Measurements from ENCODE around the gene PIGS. TPM values are rescaled to one million over a fixed set of nuclear protein-coding genes. Genes with fewer than 3 reads are reported as not detected.

Gene PIGS
- total and polyA plus RNA-seq, 2 of the 4 experiments (the other 2 are of a cell fraction) = 28.7 to 78.9 TPM

- Histone ChIP-seq H2AFZ (replicated peaks; ENCODE audit: low read length, poor library complexity) (no peak overlapping the region), H2BK5ac (ENCODE audit: low read depth, low read length, poor library complexity, severe bottlenecking) (no peak overlapping the region), H2BK20ac (ENCODE audit: low read depth, low read length) (no peak overlapping the region), H3K9ac (ENCODE audit: low read depth, low read length) (no peak overlapping the region), H4K91ac (ENCODE audit: insufficient read depth, low read depth, low read length) (no peak overlapping the region), H3K79me1 (ENCODE audit: low read depth in 1 of 2, low read length in 2 of 2) (no peaks in the 10 kb centered on the region), H2AK9ac (replicated peaks; ENCODE audit: low read depth, low read length, poor library complexity) (no peak overlapping the region), H3K4me3 (ENCODE audit: insufficient read depth, low read depth, low read length) (no peak overlapping the region), H4K20me1 (ENCODE audit: insufficient read depth, low read length) (no peaks in the 10 kb centered on the region), H3K23ac (ENCODE audit: low read depth, low read length) (no peak overlapping the region), H3K56ac (ENCODE audit: extremely low read depth, insufficient read depth, low read length) (no peak overlapping the region), H3K14ac (replicated peaks; ENCODE audit: low read depth, low read length) (no peak overlapping the region), H4K5ac (ENCODE audit: low read depth, low read length) (no peak overlapping the region), H3K18ac (ENCODE audit: low read depth, low read length) (no peak overlapping the region), H2BK120ac (ENCODE audit: low read depth, low read length) (no peak overlapping the region), H3K4ac (ENCODE audit: low read depth, low read length) (no peak overlapping the region), H3K9me1 (ENCODE audit: insufficient read depth, low read length) (peaks cover 2% of the 10 kb centered on the region; the same call in 1 of the 2 replicates), H2AK5ac (ENCODE audit: low read depth, low read length) (no peak overlapping the region), H3K4me2 (ENCODE audit: low read depth, low read length) (no peak overlapping the region), H4K8ac (ENCODE audit: low read depth in 2 of 2, low read length in 2 of 2) (no peak overlapping the region), H3K27me3 (ENCODE audit: control insufficient read depth, insufficient read depth, low read length) (peaks cover 35% of the 10 kb centered on the region), H3K4me1 (ENCODE audit: control insufficient read depth, insufficient read depth, low read length) (peaks cover 13% of the 10 kb centered on the region), H3K27ac (ENCODE audit: insufficient read depth, low read length) (no peak overlapping the region), H2BK15ac (ENCODE audit: low read depth, low read length) (no peak overlapping the region), H3K9me3 (ENCODE audit: control insufficient read depth, insufficient read depth, low read length) (no peaks in the 10 kb centered on the region), H3K36me3 (ENCODE audit: control insufficient read depth, insufficient read depth, low read length) (no peaks in the 10 kb centered on the region)
- CTCF ChIA-PET = interaction anchor here (0.6 to 1.8 kb wide), 3 partner anchors 40 to 118 kb away, joined by 3 to 7 read pairs (median 4); no protein-coding TSS in a partner anchor
- intact Hi-C loops (cut with micrococcal nuclease) (no loop called here), dilution Hi-C loops (cut with HindIII; ENCODE audit: low sequenced_read_pairs, unreplicated experiment) (no loop called here), in situ Hi-C loops (cut with MboI; ENCODE audit: low sequenced_read_pairs) (loop anchor here (5.0 kb wide), 1 partner anchor 38 kb away; no protein-coding TSS in a partner anchor)
- no peak for ATAC-seq (ENCODE audit: low read depth)
- WGBS, 2 experiments (ENCODE audit: extremely low coverage in 2 of 2, insufficient read length in 1 of 2) = 77% methylated on average over 7 of the region's 11 CpGs; no CpG with 5 or more reads in 1 of the 2 experiments
- POLR2A ChIA-PET (ENCODE audit: unreplicated experiment) = no interaction called here
- BruUV-seq (replicated peaks) = no TSS peak
- DNase-seq = no peak
- TF ChIP-seq SMC3 (IDR thresholded peaks at IDR 0.05; ENCODE audit: low read depth, low read length) (no peak), POLR2A (IDR thresholded peaks at IDR 0.05; ENCODE audit: low read depth, low read length) (no peak), CHD1 (IDR thresholded peaks at IDR 0.05; ENCODE audit: low read depth, low read length) (no peak), MAFK (IDR thresholded peaks at IDR 0.05; ENCODE audit: low read depth, low read length) (no peak), RCOR1 (IDR thresholded peaks at IDR 0.05; ENCODE audit: insufficient replicate concordance, low read length) (no peak), RAD21 (IDR thresholded peaks at IDR 0.05; ENCODE audit: low read length) (no peak), RFX5 (IDR thresholded peaks at IDR 0.05; ENCODE audit: low read depth, low read length) (no peak), ELK1 (IDR thresholded peaks at IDR 0.05; ENCODE audit: borderline replicate concordance, low read depth, low read length) (no peak), CTCF (conservative IDR thresholded peaks at IDR 0.05; ENCODE audit: low read depth, low read length) (no peak), FOS (IDR thresholded peaks at IDR 0.05; ENCODE audit: low read depth, low read length) (no peak), MAZ (IDR thresholded peaks at IDR 0.05; ENCODE audit: borderline replicate concordance, low read depth, low read length) (no peak)
These were observed 36.5 kb downstream of the PIGS start for GRCh38 chr17:28534740-28535375.

Data from IMR-90 (cell line).